ENCODE data around the gene SMOC1.

SMOC1 gene

GRCh38 chr14:69988979-69989378, 109.8 kb downstream of the SMOC1 start:
- Histone ChIP-seq H3K4me1 (ENCODE audit: insufficient read depth, low read length) (peaks cover 10% of the 10 kb centered on the region; the same call in 1 of the 2 replicates), H3K9me3 (ENCODE audit: insufficient read depth, low read depth, low read length) (no peaks in the 10 kb centered on the region), H3K9ac (ENCODE audit: low read depth, low read length) (no peak overlapping the region), H3K4me3 (ENCODE audit: low read length) (no peak overlapping the region), H3K36me3 (ENCODE audit: insufficient read depth, low read depth, low read length) (no peaks in the 10 kb centered on the region), H3K27ac (ENCODE audit: low read length) (no peak overlapping the region), H3K27me3 (ENCODE audit: insufficient read depth, low read length) (no peaks in the 10 kb centered on the region; the same call in 1 of the 2 replicates)

DNA sequence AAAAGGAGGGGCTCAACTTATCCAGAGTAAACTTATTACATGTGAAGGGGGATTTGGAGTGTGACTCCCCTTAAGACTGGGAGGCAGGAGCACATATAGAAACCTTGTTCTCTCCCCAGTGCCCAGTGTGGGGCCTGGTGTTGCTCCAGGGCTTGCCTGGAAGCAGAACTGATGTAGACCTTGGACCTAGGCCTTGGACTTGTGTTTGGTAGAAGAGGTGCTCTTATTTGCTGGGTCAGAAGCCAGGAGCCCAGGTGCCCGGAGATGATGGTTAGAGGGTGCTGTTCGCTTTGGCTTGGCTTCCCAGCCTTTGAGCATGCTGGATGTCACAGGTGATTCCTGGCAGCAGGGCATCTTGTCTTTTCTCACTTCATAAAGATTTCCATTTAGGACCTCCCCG, 110.4 kb downstream of the SMOC1 start:
- Histone ChIP-seq H3K36me3 (ENCODE audit: insufficient read depth, low read depth, low read length) (no peaks in the 10 kb centered on the region), H3K4me3 (ENCODE audit: low read length) (no peak overlapping the region), H3K9ac (ENCODE audit: low read depth, low read length) (no peak overlapping the region), H3K4me1 (ENCODE audit: insufficient read depth, low read length) (peaks cover 10% of the 10 kb centered on the region; the same call in 1 of the 2 replicates), H3K27ac (ENCODE audit: low read length) (no peak overlapping the region), H3K27me3 (ENCODE audit: insufficient read depth, low read length) (no peaks in the 10 kb centered on the region; the same call in 1 of the 2 replicates), H3K9me3 (ENCODE audit: insufficient read depth, low read depth, low read length) (no peaks in the 10 kb centered on the region)

DNA sequence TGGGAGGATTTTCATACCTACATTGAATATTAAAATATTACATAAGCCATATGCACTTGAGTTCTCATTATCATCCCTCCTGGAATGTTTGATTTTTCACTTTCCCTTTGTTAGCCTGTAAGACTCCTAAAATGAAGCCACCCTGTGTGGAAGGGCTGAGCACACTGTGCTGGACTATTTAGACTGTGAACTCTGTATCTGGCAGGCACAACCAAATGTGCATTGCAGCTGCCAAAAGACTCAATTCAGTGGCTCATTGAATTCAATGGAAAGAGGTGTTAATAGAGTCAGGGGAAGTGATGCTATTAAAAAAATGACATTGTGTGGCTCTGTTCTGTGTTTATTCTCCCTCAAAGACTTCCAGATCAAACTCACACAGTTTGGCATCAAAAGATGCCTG, 111.1 kb downstream of the SMOC1 start:
- Histone ChIP-seq H3K36me3 (ENCODE audit: insufficient read depth, low read depth, low read length) (no peaks in the 10 kb centered on the region), H3K4me1 (ENCODE audit: insufficient read depth, low read length) (peaks cover 10% of the 10 kb centered on the region; the same call in 1 of the 2 replicates), H3K27ac (ENCODE audit: low read length) (no peak overlapping the region), H3K4me3 (ENCODE audit: low read length) (no peak overlapping the region), H3K27me3 (ENCODE audit: insufficient read depth, low read length) (no peaks in the 10 kb centered on the region; the same call in 1 of the 2 replicates), H3K9me3 (ENCODE audit: insufficient read depth, low read depth, low read length) (no peaks in the 10 kb centered on the region), H3K9ac (ENCODE audit: low read depth, low read length) (no peak overlapping the region)

DNA sequence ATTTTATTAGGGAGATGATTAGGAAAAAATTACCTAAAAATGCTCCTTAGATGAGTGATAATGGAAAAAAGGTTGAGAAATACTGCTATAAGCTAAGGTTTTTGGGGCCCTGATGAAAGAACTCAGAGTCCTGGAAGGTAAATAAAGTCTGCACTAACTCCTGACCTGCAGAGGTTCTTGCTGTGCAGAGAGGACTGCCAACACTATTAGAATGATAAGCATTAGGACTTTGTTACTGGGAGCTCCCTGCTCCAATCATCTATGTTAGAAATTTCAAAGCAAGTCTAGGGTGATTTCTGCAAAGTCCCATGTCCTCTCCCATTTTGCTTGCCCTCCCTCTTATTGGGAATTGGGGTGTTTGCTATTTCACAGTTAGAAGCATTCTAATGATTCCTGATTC, 112.2 kb downstream of the SMOC1 start:
- no peak overlapping the region for H3K9ac ChIP-seq (ENCODE audit: low read depth, low read length)
- no peak overlapping the region for H3K4me3 ChIP-seq (ENCODE audit: low read length)

GRCh38 chr14:69992564-69992963, 113.3 kb downstream of the SMOC1 start:
- Histone ChIP-seq H3K27ac (ENCODE audit: low read length) (no peak overlapping the region), H3K27me3 (ENCODE audit: insufficient read depth, low read length) (no peaks in the 10 kb centered on the region; the same call in 1 of the 2 replicates)

More for the DNA sequence above, 112.2 kb downstream of the SMOC1 start:
- H3K9me3 ChIP-seq (ENCODE audit: insufficient read depth, low read depth, low read length) = no peaks in the 10 kb centered on the region
- H3K36me3 ChIP-seq (ENCODE audit: insufficient read depth, low read depth, low read length) = no peaks in the 10 kb centered on the region
- no peak overlapping the region for H3K27ac ChIP-seq (ENCODE audit: low read length)
- H3K4me1 ChIP-seq (ENCODE audit: insufficient read depth, low read length) = peaks cover 10% of the 10 kb centered on the region; the same call in 1 of the 2 replicates
- H3K27me3 ChIP-seq (ENCODE audit: insufficient read depth, low read length) = no peaks in the 10 kb centered on the region; the same call in 1 of the 2 replicates

GRCh38 chr14:69993326-69993725, 114.1 kb downstream of the SMOC1 start:
- Histone ChIP-seq H3K27ac (ENCODE audit: low read length) (no peak overlapping the region), H3K36me3 (ENCODE audit: insufficient read depth, low read depth, low read length) (no peaks in the 10 kb centered on the region), H3K4me3 (ENCODE audit: low read length) (no peak overlapping the region), H3K4me1 (ENCODE audit: insufficient read depth, low read length) (peaks cover 2% of the 10 kb centered on the region; the same call in 1 of the 2 replicates), H3K27me3 (ENCODE audit: insufficient read depth, low read length) (no peaks in the 10 kb centered on the region; the same call in 1 of the 2 replicates), H3K9ac (ENCODE audit: low read depth, low read length) (no peak overlapping the region), H3K9me3 (ENCODE audit: insufficient read depth, low read depth, low read length) (no peaks in the 10 kb centered on the region)

More at GRCh38 chr14:69992564-69992963, 113.3 kb downstream of the SMOC1 start:
- H3K4me1 ChIP-seq (ENCODE audit: insufficient read depth, low read length) = peaks cover 8% of the 10 kb centered on the region; the same call in 1 of the 2 replicates
- no peak overlapping the region for H3K9ac ChIP-seq (ENCODE audit: low read depth, low read length)
- H3K4me3 ChIP-seq (ENCODE audit: low read length) = no peak overlapping the region
- no peaks in the 10 kb centered on the region for H3K9me3 ChIP-seq (ENCODE audit: insufficient read depth, low read depth, low read length)
- no peaks in the 10 kb centered on the region for H3K36me3 ChIP-seq (ENCODE audit: insufficient read depth, low read depth, low read length)

DNA sequence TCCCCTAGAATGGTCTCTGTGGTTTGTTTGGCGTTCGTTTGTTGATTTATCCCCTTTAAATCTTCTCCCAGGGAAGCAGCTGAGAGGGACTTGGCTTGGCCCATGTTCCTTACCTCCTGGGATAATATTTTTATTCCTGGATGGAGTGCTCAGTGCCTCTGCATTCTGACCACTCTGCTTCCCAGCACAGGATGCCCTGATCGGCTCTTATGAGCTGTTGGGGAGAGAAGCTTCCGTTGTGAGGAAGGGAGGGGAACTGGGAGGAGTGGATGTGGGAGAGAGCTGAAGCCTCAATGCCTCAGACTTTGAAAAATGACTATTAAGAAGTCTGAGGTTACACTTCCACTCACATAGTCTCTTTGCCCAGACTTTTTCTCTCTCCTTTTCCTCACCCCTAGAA, 114.8 kb downstream of the SMOC1 start:
- Histone ChIP-seq H3K36me3 (ENCODE audit: insufficient read depth, low read depth, low read length) (no peaks in the 10 kb centered on the region), H3K27ac (ENCODE audit: low read length) (no peak overlapping the region), H3K9me3 (ENCODE audit: insufficient read depth, low read depth, low read length) (no peaks in the 10 kb centered on the region), H3K4me1 (ENCODE audit: insufficient read depth, low read length) (no peaks in the 10 kb centered on the region), H3K27me3 (ENCODE audit: insufficient read depth, low read length) (no peaks in the 10 kb centered on the region; the same call in 1 of the 2 replicates), H3K9ac (ENCODE audit: low read depth, low read length) (no peak overlapping the region), H3K4me3 (ENCODE audit: low read length) (no peak overlapping the region)

DNA sequence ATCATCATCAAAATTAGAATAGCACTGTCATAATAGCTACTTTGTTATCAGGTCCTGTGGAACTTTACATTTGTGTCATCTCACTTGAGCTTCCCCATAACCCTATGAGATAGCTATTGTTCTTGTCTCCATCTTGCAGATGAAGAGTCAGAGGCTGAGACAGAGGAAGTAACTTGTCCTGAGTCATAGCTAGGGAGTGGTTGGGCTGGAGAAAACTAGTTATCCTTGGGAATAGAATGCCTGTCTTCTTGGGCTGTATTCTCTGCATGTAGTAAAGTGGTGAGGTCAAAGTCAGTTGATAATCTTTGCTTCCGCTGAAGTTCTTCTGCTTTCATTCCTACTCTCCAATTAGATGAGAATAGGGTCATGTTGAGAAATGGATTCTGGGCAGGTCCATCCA, 117.0 kb downstream of the SMOC1 start:
- H3K27ac ChIP-seq (ENCODE audit: low read length) = no peak overlapping the region

DNA sequence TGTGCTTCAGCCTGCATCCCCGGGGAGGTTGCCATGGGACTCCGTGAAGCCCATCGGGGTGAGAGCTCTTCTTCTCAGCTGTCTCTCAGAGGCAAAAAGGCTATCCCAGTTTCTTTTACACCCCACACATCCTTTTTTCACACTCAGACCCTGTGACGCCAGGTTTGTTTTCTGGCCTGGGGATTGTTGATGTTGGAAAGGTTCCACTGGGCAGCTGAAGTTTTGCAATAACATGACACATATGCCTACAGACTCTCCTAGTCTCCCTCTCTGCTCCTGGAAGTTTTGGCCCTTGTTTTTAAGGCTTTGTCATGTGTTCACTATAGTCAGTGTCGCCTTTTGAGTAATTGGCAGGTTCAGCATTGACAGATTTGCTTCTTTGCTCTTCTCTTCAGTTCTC, 118.6 kb downstream of the SMOC1 start:
- Histone ChIP-seq H3K36me3 (ENCODE audit: insufficient read depth, low read depth, low read length) (no peaks in the 10 kb centered on the region), H3K9me3 (ENCODE audit: insufficient read depth, low read depth, low read length) (no peaks in the 10 kb centered on the region), H3K27me3 (ENCODE audit: insufficient read depth, low read length) (no peaks in the 10 kb centered on the region; the same call in 1 of the 2 replicates), H3K4me1 (ENCODE audit: insufficient read depth, low read length) (no peaks in the 10 kb centered on the region), H3K27ac (ENCODE audit: low read length) (no peak overlapping the region), H3K9ac (ENCODE audit: low read depth, low read length) (no peak overlapping the region), H3K4me3 (ENCODE audit: low read length) (no peak overlapping the region)

More for the DNA sequence above, 117.0 kb downstream of the SMOC1 start:
- H3K4me3 ChIP-seq (ENCODE audit: low read length) = no peak overlapping the region
- H3K27me3 ChIP-seq (ENCODE audit: insufficient read depth, low read length) = no peaks in the 10 kb centered on the region; the same call in 1 of the 2 replicates
- no peaks in the 10 kb centered on the region for H3K36me3 ChIP-seq (ENCODE audit: insufficient read depth, low read depth, low read length)
- H3K4me1 ChIP-seq (ENCODE audit: insufficient read depth, low read length) = no peaks in the 10 kb centered on the region
- no peaks in the 10 kb centered on the region for H3K9me3 ChIP-seq (ENCODE audit: insufficient read depth, low read depth, low read length)
- H3K9ac ChIP-seq (ENCODE audit: low read depth, low read length) = no peak overlapping the region

- Histone ChIP-seq H3K27me3 (ENCODE audit: insufficient read depth, low read length) (no peaks in the 10 kb centered on the region), H3K9ac (ENCODE audit: low read depth, low read length) (no peak overlapping the region), H3K9me3 (ENCODE audit: insufficient read depth, low read depth, low read length) (no peaks in the 10 kb centered on the region), H3K4me3 (ENCODE audit: low read length) (no peak overlapping the region), H3K36me3 (ENCODE audit: insufficient read depth, low read depth, low read length) (no peaks in the 10 kb centered on the region), H3K4me1 (ENCODE audit: insufficient read depth, low read length) (no peaks in the 10 kb centered on the region), H3K27ac (ENCODE audit: low read length) (no peak overlapping the region)
These were observed 120.1 kb downstream of the SMOC1 start for GRCh38 chr14:69999261-69999674.

DNA sequence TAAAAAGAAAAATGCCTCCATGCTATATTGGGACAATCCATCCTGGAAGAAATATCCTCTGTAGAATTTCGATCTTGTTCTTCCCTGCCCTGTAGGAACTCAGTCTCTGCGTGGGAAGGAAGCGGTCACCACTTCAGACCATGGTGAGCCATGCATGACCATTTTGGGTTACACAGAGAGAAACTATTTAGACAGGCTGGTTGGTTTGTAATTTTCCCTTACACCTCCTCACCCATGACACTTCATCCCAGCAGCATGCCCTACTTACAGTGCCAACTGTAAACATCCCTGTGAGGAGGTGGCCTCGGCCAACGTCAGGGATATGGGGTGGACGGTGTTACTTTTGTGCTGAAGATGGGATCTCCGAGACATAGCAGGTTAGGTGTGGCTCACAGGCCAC, 121.4 kb downstream of the SMOC1 start:
- Histone ChIP-seq H3K27me3 (ENCODE audit: insufficient read depth, low read length) (no peaks in the 10 kb centered on the region), H3K36me3 (ENCODE audit: insufficient read depth, low read depth, low read length) (no peaks in the 10 kb centered on the region), H3K9ac (ENCODE audit: low read depth, low read length) (no peak overlapping the region), H3K4me3 (ENCODE audit: low read length) (no peak overlapping the region), H3K4me1 (ENCODE audit: insufficient read depth, low read length) (no peaks in the 10 kb centered on the region), H3K27ac (ENCODE audit: low read length) (no peak overlapping the region), H3K9me3 (ENCODE audit: insufficient read depth, low read depth, low read length) (no peaks in the 10 kb centered on the region)

DNA sequence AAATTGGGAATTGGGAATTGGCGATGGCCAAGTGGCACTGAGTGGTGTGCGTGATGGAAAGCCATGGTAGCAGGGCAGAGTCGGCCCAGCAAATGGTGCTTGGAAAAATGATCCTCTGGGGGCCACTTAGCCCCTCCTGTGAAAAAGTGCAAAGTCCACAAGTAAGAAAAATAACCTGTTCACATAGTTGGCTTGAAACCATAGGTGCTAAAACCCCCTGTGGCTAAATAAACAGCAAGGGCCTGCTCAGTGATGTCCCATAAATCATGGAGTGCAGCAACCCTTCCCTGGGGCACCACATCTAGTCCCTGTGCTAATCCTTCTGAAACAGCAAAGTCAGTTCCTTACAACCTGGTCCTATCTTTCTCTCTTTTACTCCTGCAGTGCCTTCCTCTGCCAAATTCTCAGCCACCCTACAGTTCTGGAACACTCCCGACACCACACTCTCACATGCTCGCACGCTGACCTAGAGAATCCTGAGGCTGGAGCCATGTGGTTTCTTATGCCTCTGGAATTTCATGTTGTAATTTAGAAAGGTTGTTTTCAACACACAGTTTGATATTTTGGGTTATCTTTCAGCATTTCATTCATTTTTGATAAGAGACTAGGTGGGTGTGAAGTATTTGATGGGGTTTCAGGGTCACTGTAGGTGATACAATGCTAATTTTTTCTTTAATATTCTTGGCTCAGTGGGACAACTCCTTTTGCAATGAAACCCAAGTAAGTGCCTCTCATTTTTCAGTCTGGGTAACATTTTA, 123.6 kb downstream of the SMOC1 start:
- Histone ChIP-seq H3K27me3 (ENCODE audit: insufficient read depth, low read length) (no peaks in the 10 kb centered on the region), H3K27ac (ENCODE audit: low read length) (no peak overlapping the region), H3K4me3 (ENCODE audit: low read length) (no peak overlapping the region), H3K9me3 (ENCODE audit: insufficient read depth, low read depth, low read length) (no peaks in the 10 kb centered on the region), H3K4me1 (ENCODE audit: insufficient read depth, low read length) (no peaks in the 10 kb centered on the region), H3K36me3 (ENCODE audit: insufficient read depth, low read depth, low read length) (no peaks in the 10 kb centered on the region), H3K9ac (ENCODE audit: low read depth, low read length) (no peak overlapping the region)

Data from iPS-20b (cell line).